Neural cell (in vitro differentiated cells): ENCODE data around the gene ELK3. TPM values are rescaled to one million over a fixed set of nuclear protein-coding genes. Genes with fewer than 3 reads are reported as not detected.

Source experiments
- H2AFZ ChIP-seq: fragments of 200-600, 300-800 bp; sonication (generic), shearing (Covaris generic); 2 replicates; pipeline ENCODE4 v1.6.0; 2014; ENCODE audit warnings: low read depth, mild to moderate bottlenecking, antibody characterized with exemption, low read length, moderate library complexity
- H3F3A ChIP-seq: fragments of 200-600 bp; shearing (Covaris generic); 2 replicates; pipeline ENCODE4 v1.6.1; 2016; ENCODE audit warnings: mild to moderate bottlenecking, moderate library complexity, mixed read lengths, antibody characterized with exemption, low read length; ENCODE audit not compliant: insufficient read depth, poor library complexity, severe bottlenecking
- H3K27ac ChIP-seq: fragments of 200-600, 300-800 bp; sonication (generic), shearing (Covaris generic); 2 replicates; pipeline ENCODE4 v1.5.1; 2014; ENCODE audit warnings: mild to moderate bottlenecking, low read length, moderate library complexity
- H3K27me3 ChIP-seq: fragments of 300-800, 200-600 bp; sonication (generic), shearing (Covaris generic); 2 replicates; pipeline ENCODE4 v1.6.0; 2014; ENCODE audit warnings: mild to moderate bottlenecking, low read depth, low read length, moderate library complexity; ENCODE audit not compliant: insufficient read depth
- H3K36me3 ChIP-seq: fragments of 300-800, 200-600 bp; sonication (generic), shearing (Covaris generic); 2 replicates; pipeline ENCODE4 v1.5.1; 2014; ENCODE audit warnings: mild to moderate bottlenecking, antibody characterized with exemption, low read length, moderate library complexity; ENCODE audit not compliant: insufficient read depth
- H3K4me2 ChIP-seq: fragments of 300-800, 200-600 bp; sonication (generic), shearing (Covaris generic); 2 replicates; pipeline ENCODE4 v1.6.0; 2014; ENCODE audit warnings: mild to moderate bottlenecking, low read length
- H3K4me3 ChIP-seq: fragments of 300-800, 200-600 bp; sonication (generic), shearing (Covaris generic); 2 replicates; pipeline ENCODE4 v1.5.1; 2014; ENCODE audit warnings: mild to moderate bottlenecking, low read length, moderate library complexity
- H3K79me2 ChIP-seq: fragments of 200-600 bp; shearing (Covaris generic); replicated peaks from 2 replicates; pipeline ENCODE4 v1.6.0; 2014; ENCODE audit warnings: mild to moderate bottlenecking, low read length, moderate library complexity; ENCODE audit not compliant: insufficient read depth
- H3K9ac ChIP-seq: fragments of 300-800, 200-600 bp; sonication (generic), shearing (Covaris generic); 2 replicates; pipeline ENCODE4 v1.6.1; 2016; ENCODE audit warnings: mild to moderate bottlenecking, low read length, mixed read lengths
- H3K9me2 ChIP-seq: fragments of 200-600 bp; shearing (Covaris generic); 2 replicates; pipeline ENCODE4 v1.6.1; 2016; ENCODE audit warnings: mild to moderate bottlenecking, low read length, mixed read lengths; ENCODE audit not compliant: insufficient read depth
- H3K9me3 ChIP-seq: fragments of 200-600, 300-800 bp; sonication (generic), shearing (Covaris generic); 2 replicates; pipeline ENCODE4 v1.6.1; 2016; ENCODE audit warnings: mild to moderate bottlenecking, mixed run types, low read length, moderate library complexity, mixed read lengths
- H4K20me1 ChIP-seq: fragments of 200-600 bp; shearing (Covaris generic); 2 replicates; pipeline ENCODE4 v1.6.1; 2016; ENCODE audit warnings: mild to moderate bottlenecking, mixed run types; ENCODE audit not compliant: insufficient read depth
- EP300 ChIP-seq: fragments of 450-650 bp; conservative IDR thresholded peaks from 2 replicates; pipeline ENCODE4 v1.6.1; 2014; ENCODE audit warnings: antibody characterized with exemption, mild to moderate bottlenecking, moderate library complexity; ENCODE audit not compliant: poor library complexity, severe bottlenecking
- EZH2 ChIP-seq: fragments of 200-600, 300-800 bp; shearing (Covaris generic), sonication (generic); IDR thresholded peaks from 2 replicates; pipeline ENCODE4 v1.6.1; 2014; ENCODE audit warnings: antibody characterized with exemption, low read length, borderline replicate concordance, mild to moderate bottlenecking; ENCODE audit not compliant: insufficient read depth, poor library complexity, severe bottlenecking
- MXI1 ChIP-seq: fragments of 450-650 bp; conservative IDR thresholded peaks from 2 replicates; pipeline ENCODE4 v1.6.1; 2014; ENCODE audit warnings: antibody characterized with exemption, mild to moderate bottlenecking; ENCODE audit not compliant: poor library complexity, severe bottlenecking
- POLR2AphosphoS5 ChIP-seq: IDR thresholded peaks from 2 replicates; pipeline ENCODE4 v1.6.1; 2012
- RAD21 ChIP-seq: fragments of 450-650 bp; conservative IDR thresholded peaks from 2 replicates; pipeline ENCODE4 v1.6.1; 2014; ENCODE audit warnings: antibody characterized with exemption, mild to moderate bottlenecking, moderate library complexity
- SMC3 ChIP-seq: fragments of 450-650 bp; conservative IDR thresholded peaks from 2 replicates; pipeline ENCODE4 v1.6.1; 2014; ENCODE audit warnings: antibody characterized with exemption, mild to moderate bottlenecking, moderate library complexity; ENCODE audit not compliant: poor library complexity
- TAF1 ChIP-seq: IDR thresholded peaks from 2 replicates; pipeline ENCODE4 v1.6.1; 2012; ENCODE audit warnings: low read depth
- polyA plus RNA-seq: library from polyadenylated mRNA; depleted of rRNA; stranded (reverse); fragments of >200 nt; gene quantifications from 2 replicates; pipeline ENCODE4 v1.2.3, GENCODE V29; 2014
- TF ChIP-seq, protein P1 (sequence below): fragments of 450-650 bp; IDR thresholded peaks from 2 replicates; pipeline ENCODE4 v1.5.1; 2014; ENCODE audit warnings: antibody characterized with exemption, mild to moderate bottlenecking, moderate library complexity; ENCODE audit not compliant: poor library complexity, severe bottlenecking
- TF ChIP-seq, protein P2 (sequence below): IDR thresholded peaks from 2 replicates; pipeline ENCODE4 v1.6.1; 2012; ENCODE audit warnings: borderline replicate concordance

Gene ELK3
- polyA plus RNA-seq, 1 donor from 2014 or later: 0.10 TPM

DNA sequence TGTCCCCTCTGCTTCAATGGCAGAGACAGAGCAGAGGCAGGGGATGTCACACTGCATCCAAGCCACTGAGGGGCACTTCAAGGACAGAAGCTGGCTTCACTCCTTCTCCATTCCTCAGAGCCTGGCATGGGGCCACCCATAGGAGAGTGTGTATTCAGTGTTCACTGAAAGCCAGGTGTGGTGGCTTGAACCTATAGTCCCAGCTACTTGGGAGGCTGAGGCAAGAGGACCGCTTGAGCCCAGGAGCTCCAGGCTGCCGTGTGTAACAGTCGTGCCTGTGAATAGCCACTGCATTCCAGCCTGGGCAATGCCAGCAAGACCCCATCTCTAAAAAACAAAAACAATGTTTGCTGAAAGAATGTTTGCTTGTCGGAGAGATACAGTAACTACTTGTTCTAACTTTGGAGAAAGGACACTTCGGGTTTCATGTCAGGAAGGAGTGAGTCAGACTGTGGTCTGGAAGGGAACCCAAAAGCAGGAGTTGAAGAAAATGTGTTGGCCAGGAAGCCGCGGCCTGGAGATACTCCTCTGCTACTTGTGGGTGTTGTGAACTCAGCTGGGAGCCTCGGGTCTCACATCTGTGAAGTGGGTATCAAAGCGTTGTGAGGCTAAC lies 43.4 kb downstream of the ELK3 start:
- H3K27ac ChIP-seq: no peak overlapping the region
- no peak overlapping the region for H3K4me3 ChIP-seq
- H3K27me3 ChIP-seq: no peaks in the 10 kb centered on the region
- TF ChIP-seq TAF1: no peak
- TF ChIP-seq RAD21: no peak
- TF ChIP-seq, protein P1, sequence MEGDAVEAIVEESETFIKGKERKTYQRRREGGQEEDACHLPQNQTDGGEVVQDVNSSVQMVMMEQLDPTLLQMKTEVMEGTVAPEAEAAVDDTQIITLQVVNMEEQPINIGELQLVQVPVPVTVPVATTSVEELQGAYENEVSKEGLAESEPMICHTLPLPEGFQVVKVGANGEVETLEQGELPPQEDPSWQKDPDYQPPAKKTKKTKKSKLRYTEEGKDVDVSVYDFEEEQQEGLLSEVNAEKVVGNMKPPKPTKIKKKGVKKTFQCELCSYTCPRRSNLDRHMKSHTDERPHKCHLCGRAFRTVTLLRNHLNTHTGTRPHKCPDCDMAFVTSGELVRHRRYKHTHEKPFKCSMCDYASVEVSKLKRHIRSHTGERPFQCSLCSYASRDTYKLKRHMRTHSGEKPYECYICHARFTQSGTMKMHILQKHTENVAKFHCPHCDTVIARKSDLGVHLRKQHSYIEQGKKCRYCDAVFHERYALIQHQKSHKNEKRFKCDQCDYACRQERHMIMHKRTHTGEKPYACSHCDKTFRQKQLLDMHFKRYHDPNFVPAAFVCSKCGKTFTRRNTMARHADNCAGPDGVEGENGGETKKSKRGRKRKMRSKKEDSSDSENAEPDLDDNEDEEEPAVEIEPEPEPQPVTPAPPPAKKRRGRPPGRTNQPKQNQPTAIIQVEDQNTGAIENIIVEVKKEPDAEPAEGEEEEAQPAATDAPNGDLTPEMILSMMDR: no peak
- no peak for TF ChIP-seq MXI1
- TF ChIP-seq, protein P2, sequence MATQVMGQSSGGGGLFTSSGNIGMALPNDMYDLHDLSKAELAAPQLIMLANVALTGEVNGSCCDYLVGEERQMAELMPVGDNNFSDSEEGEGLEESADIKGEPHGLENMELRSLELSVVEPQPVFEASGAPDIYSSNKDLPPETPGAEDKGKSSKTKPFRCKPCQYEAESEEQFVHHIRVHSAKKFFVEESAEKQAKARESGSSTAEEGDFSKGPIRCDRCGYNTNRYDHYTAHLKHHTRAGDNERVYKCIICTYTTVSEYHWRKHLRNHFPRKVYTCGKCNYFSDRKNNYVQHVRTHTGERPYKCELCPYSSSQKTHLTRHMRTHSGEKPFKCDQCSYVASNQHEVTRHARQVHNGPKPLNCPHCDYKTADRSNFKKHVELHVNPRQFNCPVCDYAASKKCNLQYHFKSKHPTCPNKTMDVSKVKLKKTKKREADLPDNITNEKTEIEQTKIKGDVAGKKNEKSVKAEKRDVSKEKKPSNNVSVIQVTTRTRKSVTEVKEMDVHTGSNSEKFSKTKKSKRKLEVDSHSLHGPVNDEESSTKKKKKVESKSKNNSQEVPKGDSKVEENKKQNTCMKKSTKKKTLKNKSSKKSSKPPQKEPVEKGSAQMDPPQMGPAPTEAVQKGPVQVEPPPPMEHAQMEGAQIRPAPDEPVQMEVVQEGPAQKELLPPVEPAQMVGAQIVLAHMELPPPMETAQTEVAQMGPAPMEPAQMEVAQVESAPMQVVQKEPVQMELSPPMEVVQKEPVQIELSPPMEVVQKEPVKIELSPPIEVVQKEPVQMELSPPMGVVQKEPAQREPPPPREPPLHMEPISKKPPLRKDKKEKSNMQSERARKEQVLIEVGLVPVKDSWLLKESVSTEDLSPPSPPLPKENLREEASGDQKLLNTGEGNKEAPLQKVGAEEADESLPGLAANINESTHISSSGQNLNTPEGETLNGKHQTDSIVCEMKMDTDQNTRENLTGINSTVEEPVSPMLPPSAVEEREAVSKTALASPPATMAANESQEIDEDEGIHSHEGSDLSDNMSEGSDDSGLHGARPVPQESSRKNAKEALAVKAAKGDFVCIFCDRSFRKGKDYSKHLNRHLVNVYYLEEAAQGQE: no peak
- no peak for TF ChIP-seq POLR2AphosphoS5
- H3F3A ChIP-seq: no peaks in the 10 kb centered on the region
- H3K79me2 ChIP-seq: no peaks in the 10 kb centered on the region
- no peaks in the 10 kb centered on the region for H3K9me3 ChIP-seq
- H2AFZ ChIP-seq: no peak overlapping the region
- H3K9me2 ChIP-seq: no peaks in the 10 kb centered on the region
- H3K36me3 ChIP-seq: no peaks in the 10 kb centered on the region
- no peak overlapping the region for H3K4me2 ChIP-seq
- H3K9ac ChIP-seq: no peak overlapping the region
- no peaks in the 10 kb centered on the region for H4K20me1 ChIP-seq

- no peak overlapping the region for H3K4me3 ChIP-seq
- no peaks in the 10 kb centered on the region for H3K36me3 ChIP-seq
- no peaks in the 10 kb centered on the region for H3K27me3 ChIP-seq
- H3K79me2 ChIP-seq: no peaks in the 10 kb centered on the region
- H3K9me3 ChIP-seq: no peaks in the 10 kb centered on the region
- H3K27ac ChIP-seq: no peak overlapping the region
- no peaks in the 10 kb centered on the region for H3F3A ChIP-seq
- H3K9ac ChIP-seq: no peak overlapping the region
- TF ChIP-seq TAF1 (no peak), SMC3 (no peak), RAD21 (no peak), EP300 (no peak), POLR2AphosphoS5 (no peak), EZH2 (no peak), MXI1 (no peak)
- TF ChIP-seq, protein P2: no peak
- TF ChIP-seq, protein P1: no peak
- no peaks in the 10 kb centered on the region for H3K9me2 ChIP-seq
- H2AFZ ChIP-seq: no peak overlapping the region
- H4K20me1 ChIP-seq: no peaks in the 10 kb centered on the region
- H3K4me2 ChIP-seq: no peak overlapping the region
These were observed 44.3 kb downstream of the ELK3 start for GRCh38 chr12:96238336-96239047.
